Esophagus muscularis mucosa (tissue), 4 donors: Measurements from ENCODE around the gene FAM120B. TPM values are rescaled to one million over a fixed set of nuclear protein-coding genes. Genes with fewer than 3 reads are reported as not detected.

Experiments
- DNase-seq: peaks from one replicate; pipeline ENCODE4 v3.0.0-alpha.2; 2017; ENCODE audit errors: extremely low spot score
- H3K27ac ChIP-seq, 4 donors: fragments of 200-600 bp; sonication (generic); replicated peaks in 1 of 4; 1 replicate in 3 of 4; 2 replicates in 1 of 4; pipeline ENCODE4 v1.5.1; 2016 to 2019; ENCODE audit warnings: mild to moderate bottlenecking in 1 of 4
- H3K27me3 ChIP-seq, 4 donors: fragments of 200-600 bp; sonication (generic); one replicate each; pipeline versions ENCODE4 v1.5.1 to v1.6.0; 2016 to 2019
- H3K36me3 ChIP-seq, 4 donors: fragments of 200-600 bp; sonication (generic); one replicate each; pipeline ENCODE4 v1.5.1; 2016 to 2019
- H3K4me1 ChIP-seq, 4 donors: fragments of 200-600 bp; sonication (generic); one replicate each; pipeline ENCODE4 v1.5.1; 2016 to 2019
- H3K4me3 ChIP-seq, 4 donors: fragments of 200-600 bp; sonication (generic); 1 replicate in 2 of 4; 2 replicates in 2 of 4; pipeline ENCODE4 v1.5.1; 2016 to 2019; ENCODE audit warnings: mild to moderate bottlenecking in 4 of 4, moderate library complexity in 1 of 4
- H3K9me3 ChIP-seq, 4 donors: fragments of 200-600 bp; sonication (generic); 1 replicate in 3 of 4; 2 replicates in 1 of 4; pipeline ENCODE4 v1.5.1; 2016 to 2019
- EP300 ChIP-seq: sonication (generic); formaldehyde crosslinking; IDR thresholded peaks from one replicate; pipeline ENCODE4 v1.6.1; 2017; ENCODE audit warnings: antibody characterized with exemption
- POLR2A ChIP-seq: fragments of 450-650 bp; IDR thresholded peaks from one replicate; pipeline ENCODE4 v1.6.1; 2017; ENCODE audit warnings: antibody characterized with exemption, moderate library complexity, mild to moderate bottlenecking, low read depth
- POLR2AphosphoS5 ChIP-seq, 2 donors: sonication (generic); formaldehyde crosslinking; IDR thresholded peaks; one replicate each; pipeline ENCODE4 v1.6.1; 2017; ENCODE audit warnings: antibody characterized with exemption in 2 of 2
- WGBS: methylation state at CpG from one replicate; pipeline ENCODE4 v1.1.5; 2018; 5-methylcytosine and 5-hydroxymethylcytosine counted together
- intact Hi-C: fragments of 100-400 bp; cut with DNase I; formaldehyde crosslinking; loops from one replicate; pipeline ENCODE4 v1.15.1; 2023
- total RNA-seq, 4 donors: library from RNA; depleted of rRNA; stranded (reverse); fragments of >200 nt; gene quantifications; one replicate each; pipeline versions ENCODE4 v1.1.0 to v1.2.1, GENCODE V29; 2016
- TF ChIP-seq, protein P1 (sequence below), 3 experiments: fragments of 200-600 bp in 2 of 3; fragments of 450-650 bp in 1 of 3; sonication (generic) in 2 of 3; IDR thresholded peaks; one replicate each; pipeline ENCODE4 v1.5.1; 2017 to 2019; ENCODE audit warnings: antibody characterized with exemption in 3 of 3, mild to moderate bottlenecking in 2 of 3, moderate library complexity in 1 of 3

FAM120B gene
- total RNA-seq, 4 donors from 2014 or later, result 28.1 to 49.0 (median 33.7) TPM

GRCh38 chr6:170288852-170289179 lies 17.7 kb upstream of the FAM120B start:
- 36% methylated on average over 16 of the region's 16 CpGs for WGBS
- peaks cover 0 to 72% (median 39%) of the 10 kb centered on the region in 4 donors for H3K27me3 ChIP-seq
- no peak for DNase-seq
- H3K27ac ChIP-seq, result peak overlapping the region in 1 of 4 donors; percentile 80
- H3K4me1 ChIP-seq, result peaks cover 62 to 71% (median 70%) of the 10 kb centered on the region in 4 donors
- TF ChIP-seq EP300 (no peak), POLR2AphosphoS5 (IDR thresholded peaks at IDR 0.05) (no peak), POLR2A (no peak)
- TF ChIP-seq, protein P1, sequence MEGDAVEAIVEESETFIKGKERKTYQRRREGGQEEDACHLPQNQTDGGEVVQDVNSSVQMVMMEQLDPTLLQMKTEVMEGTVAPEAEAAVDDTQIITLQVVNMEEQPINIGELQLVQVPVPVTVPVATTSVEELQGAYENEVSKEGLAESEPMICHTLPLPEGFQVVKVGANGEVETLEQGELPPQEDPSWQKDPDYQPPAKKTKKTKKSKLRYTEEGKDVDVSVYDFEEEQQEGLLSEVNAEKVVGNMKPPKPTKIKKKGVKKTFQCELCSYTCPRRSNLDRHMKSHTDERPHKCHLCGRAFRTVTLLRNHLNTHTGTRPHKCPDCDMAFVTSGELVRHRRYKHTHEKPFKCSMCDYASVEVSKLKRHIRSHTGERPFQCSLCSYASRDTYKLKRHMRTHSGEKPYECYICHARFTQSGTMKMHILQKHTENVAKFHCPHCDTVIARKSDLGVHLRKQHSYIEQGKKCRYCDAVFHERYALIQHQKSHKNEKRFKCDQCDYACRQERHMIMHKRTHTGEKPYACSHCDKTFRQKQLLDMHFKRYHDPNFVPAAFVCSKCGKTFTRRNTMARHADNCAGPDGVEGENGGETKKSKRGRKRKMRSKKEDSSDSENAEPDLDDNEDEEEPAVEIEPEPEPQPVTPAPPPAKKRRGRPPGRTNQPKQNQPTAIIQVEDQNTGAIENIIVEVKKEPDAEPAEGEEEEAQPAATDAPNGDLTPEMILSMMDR (IDR thresholded peaks at IDR 0.05), result no peak
- peaks cover 0 to 20% (median 9%) of the 10 kb centered on the region in 4 donors for H3K36me3 ChIP-seq
- peak overlapping the region; percentile 60 to 77 (median 70) for H3K4me3 ChIP-seq
- no peaks in the 10 kb centered on the region for H3K9me3 ChIP-seq
- intact Hi-C loops, result no loop called here

- no peaks in the 10 kb centered on the region for H3K9me3 ChIP-seq
- H3K4me1 ChIP-seq, result peaks cover 62 to 74% (median 71%) of the 10 kb centered on the region in 4 donors
- peak overlapping the region; percentile 55 to 80 (median 68) for H3K27ac ChIP-seq
- intact Hi-C loops, result no loop called here
- peaks cover 0 to 15% (median 7%) of the 10 kb centered on the region in 4 donors for H3K36me3 ChIP-seq
- H3K4me3 ChIP-seq, result peak overlapping the region; percentile 60 to 77 (median 70)
- DNase-seq, result no peak
- TF ChIP-seq, protein P1 (IDR thresholded peaks at IDR 0.05), result no peak
- no peak for TF ChIP-seq POLR2A
- no peak for TF ChIP-seq EP300
- TF ChIP-seq POLR2AphosphoS5 (IDR thresholded peaks at IDR 0.05), result no peak
- 18% methylated on average over 6 of the region's 85 CpGs for WGBS
- peaks cover 0 to 78% (median 43%) of the 10 kb centered on the region in 4 donors for H3K27me3 ChIP-seq
Measured at GRCh38 chr6:170289180-170289931, 17.2 kb upstream of the FAM120B start.

- peaks cover 64 to 80% (median 73%) of the 10 kb centered on the region in 4 donors for H3K4me1 ChIP-seq
- H3K9me3 ChIP-seq, result no peaks in the 10 kb centered on the region
- peak overlapping the region; percentile 60 to 77 (median 70) for H3K4me3 ChIP-seq
- peaks cover 0 to 9% (median 4%) of the 10 kb centered on the region in 4 donors for H3K36me3 ChIP-seq
- peak overlapping the region; percentile 55 to 80 (median 68) for H3K27ac ChIP-seq
- no peak for DNase-seq
- peaks cover 0 to 83% (median 45%) of the 10 kb centered on the region in 4 donors for H3K27me3 ChIP-seq
- intact Hi-C loops, result loop anchor here (10.0 kb wide), 2 partner anchors 325 to 455 kb away; no protein-coding TSS in a partner anchor
- TF ChIP-seq, protein P1 (IDR thresholded peaks at IDR 0.05), result no peak
- TF ChIP-seq POLR2A (no peak), POLR2AphosphoS5 (IDR thresholded peaks at IDR 0.05) (no peak), EP300 (no peak)
- WGBS, result no CpG with 5 or more reads among the region's 41 CpGs
Measured at GRCh38 chr6:170289951-170290295, 16.6 kb upstream of the FAM120B start.

- Histone ChIP-seq H3K4me1 (peaks cover 68 to 86% (median 79%) of the 10 kb centered on the region in 4 donors), H3K36me3 (peaks cover 0 to 3% (median under 1%) of the 10 kb centered on the region in 4 donors), H3K4me3 (peak within 1 kb of the TSS; percentile 60 to 77 (median 70)), H3K9me3 (no peaks in the 10 kb centered on the region), H3K27ac (peak within 1 kb of the TSS; percentile 55 to 80 (median 70)), H3K27me3 (peaks cover 0 to 89% (median 48%) of the 10 kb centered on the region in 4 donors)
- TF ChIP-seq POLR2AphosphoS5 (IDR thresholded peaks at IDR 0.05) (peak; percentile 33 to 35), EP300 (no peak), POLR2A (no peak)
- TF ChIP-seq, protein P1 (IDR thresholded peaks at IDR 0.05), result no peak
- WGBS, result 1% methylated on average over 33 of the region's 83 CpGs
- DNase-seq, result no peak
- intact Hi-C loops, result loop anchor here (10.0 kb wide), 2 partner anchors 326 to 456 kb away; no protein-coding TSS in a partner anchor
Measured at GRCh38 chr6:170290296-170291128, 16.0 kb upstream of the FAM120B start, which contains the start of gene DLL1. Gene DLL1, minus strand, starts transcription at chr6:170291078. Its CDS starts 939 bp downstream, at chr6:170290139.
